Stimulated activated memory B cell treated with anti-CD40 and anti-IgM and Interleukin-4, amounts not matched to agents 10 μg/mL and 1 μg/mL and 100 μg/mL, for 72 hours (primary cell): ENCODE measurements around the gene RSPH9.

Source experiments
- ATAC-seq: fragments of 150-1000 bp; cut with Tn5 transposase; 2 replicates; pipeline ENCODE4 v1.10.0; 2021
- H3K27ac Mint-ChIP-seq: one replicate; pipeline ENCODE4 v1.8.0; 2022; ENCODE audit warnings: mild to moderate bottlenecking, mixed read lengths
- H3K27me3 Mint-ChIP-seq: one replicate; pipeline ENCODE4 v1.8.0; 2022; ENCODE audit warnings: mixed read lengths
- H3K36me3 Mint-ChIP-seq: one replicate; pipeline ENCODE4 v1.8.0; 2022; ENCODE audit warnings: mixed read lengths
- H3K4me1 Mint-ChIP-seq: one replicate; pipeline ENCODE4 v1.8.0; 2022; ENCODE audit warnings: mixed read lengths
- H3K4me3 Mint-ChIP-seq: one replicate; pipeline ENCODE4 v1.8.0; 2022; ENCODE audit warnings: mild to moderate bottlenecking, moderate library complexity, mixed read lengths
- H3K9me3 Mint-ChIP-seq: one replicate; pipeline ENCODE4 v1.8.0; 2022; ENCODE audit warnings: mixed read lengths

Gene RSPH9

GRCh38 chr6:43703512-43704429 is 58.9 kb downstream of the RSPH9 start:
- Mint-ChIP-seq H3K4me1 (peaks cover 58% of the 10 kb centered on the region), H3K27ac (peak overlapping the region; percentile 67), H3K36me3 (no peaks in the 10 kb centered on the region), H3K4me3 (no peak overlapping the region), H3K27me3 (no peaks in the 10 kb centered on the region), H3K9me3 (no peaks in the 10 kb centered on the region)
- peak; percentile 79 for ATAC-seq

GRCh38 chr6:43705996-43706395 is 61.2 kb downstream of the RSPH9 start:
- peak overlapping the region; percentile 50 for H3K4me3 Mint-ChIP-seq
- peaks cover 68% of the 10 kb centered on the region for H3K4me1 Mint-ChIP-seq
- H3K27me3 Mint-ChIP-seq: peaks cover 4% of the 10 kb centered on the region
- peak; percentile 61 for ATAC-seq
- H3K27ac Mint-ChIP-seq: peak overlapping the region; percentile 63
- H3K9me3 Mint-ChIP-seq: no peaks in the 10 kb centered on the region
- no peaks in the 10 kb centered on the region for H3K36me3 Mint-ChIP-seq

GRCh38 chr6:43706788-43707187 is 62.0 kb downstream of the RSPH9 start:
- Mint-ChIP-seq H3K36me3 (no peaks in the 10 kb centered on the region), H3K27me3 (peaks cover 9% of the 10 kb centered on the region), H3K4me3 (no peak overlapping the region), H3K9me3 (no peaks in the 10 kb centered on the region), H3K27ac (peak overlapping the region; percentile 63), H3K4me1 (peaks cover 75% of the 10 kb centered on the region)
- no peak for ATAC-seq

GRCh38 chr6:43707269-43707668 is 62.4 kb downstream of the RSPH9 start:
- H3K4me3 Mint-ChIP-seq: no peak overlapping the region
- H3K4me1 Mint-ChIP-seq: peaks cover 79% of the 10 kb centered on the region
- H3K27me3 Mint-ChIP-seq: peaks cover 9% of the 10 kb centered on the region
- ATAC-seq: no peak
- peak overlapping the region; percentile 63 for H3K27ac Mint-ChIP-seq
- no peaks in the 10 kb centered on the region for H3K9me3 Mint-ChIP-seq
- H3K36me3 Mint-ChIP-seq: no peaks in the 10 kb centered on the region

- Mint-ChIP-seq H3K36me3 (no peaks in the 10 kb centered on the region), H3K4me3 (no peak overlapping the region), H3K27ac (no peak overlapping the region), H3K9me3 (no peaks in the 10 kb centered on the region), H3K27me3 (peaks cover 9% of the 10 kb centered on the region), H3K4me1 (peaks cover 79% of the 10 kb centered on the region)
- ATAC-seq: no peak
These were observed 62.9 kb downstream of the RSPH9 start for GRCh38 chr6:43707767-43708166.

- no peak overlapping the region for H3K4me3 Mint-ChIP-seq
- no peak overlapping the region for H3K27ac Mint-ChIP-seq
These were observed 64.2 kb downstream of the RSPH9 start for GRCh38 chr6:43708860-43709653.

GRCh38 chr6:43709654-43710303 is 64.9 kb downstream of the RSPH9 start:
- H3K9me3 Mint-ChIP-seq: no peaks in the 10 kb centered on the region
- H3K27ac Mint-ChIP-seq: no peak overlapping the region
- H3K4me1 Mint-ChIP-seq: peaks cover 72% of the 10 kb centered on the region
- peaks cover 9% of the 10 kb centered on the region for H3K27me3 Mint-ChIP-seq
- no peak for ATAC-seq
- H3K36me3 Mint-ChIP-seq: no peaks in the 10 kb centered on the region
- H3K4me3 Mint-ChIP-seq: no peak overlapping the region

More at GRCh38 chr6:43708860-43709653, 64.2 kb downstream of the RSPH9 start:
- no peaks in the 10 kb centered on the region for H3K9me3 Mint-ChIP-seq
- peaks cover 72% of the 10 kb centered on the region for H3K4me1 Mint-ChIP-seq
- H3K27me3 Mint-ChIP-seq: peaks cover 9% of the 10 kb centered on the region
- H3K36me3 Mint-ChIP-seq: no peaks in the 10 kb centered on the region
- ATAC-seq: no peak

- no peaks in the 10 kb centered on the region for H3K9me3 Mint-ChIP-seq
- H3K27ac Mint-ChIP-seq: peak overlapping the region; percentile 41
- peaks cover 9% of the 10 kb centered on the region for H3K27me3 Mint-ChIP-seq
- no peaks in the 10 kb centered on the region for H3K36me3 Mint-ChIP-seq
- no peak for ATAC-seq
- H3K4me3 Mint-ChIP-seq: no peak overlapping the region
- peaks cover 71% of the 10 kb centered on the region for H3K4me1 Mint-ChIP-seq
These were observed 65.7 kb downstream of the RSPH9 start for GRCh38 chr6:43710576-43710975.

- ATAC-seq: no peak
- H3K36me3 Mint-ChIP-seq: no peaks in the 10 kb centered on the region
- no peak overlapping the region for H3K27ac Mint-ChIP-seq
- no peaks in the 10 kb centered on the region for H3K9me3 Mint-ChIP-seq
- H3K4me3 Mint-ChIP-seq: no peak overlapping the region
- H3K27me3 Mint-ChIP-seq: peaks cover 9% of the 10 kb centered on the region
- H3K4me1 Mint-ChIP-seq: peaks cover 56% of the 10 kb centered on the region
These were observed 67.7 kb downstream of the RSPH9 start for GRCh38 chr6:43712579-43712978.

- Mint-ChIP-seq H3K9me3 (no peaks in the 10 kb centered on the region), H3K27me3 (peaks cover 9% of the 10 kb centered on the region), H3K27ac (peak overlapping the region; percentile 87), H3K4me1 (peaks cover 51% of the 10 kb centered on the region), H3K36me3 (no peaks in the 10 kb centered on the region), H3K4me3 (peak overlapping the region; percentile 51)
- peak; percentile 13 for ATAC-seq
These were observed 68.9 kb downstream of the RSPH9 start for GRCh38 chr6:43713643-43714310.

- Mint-ChIP-seq H3K9me3 (no peaks in the 10 kb centered on the region), H3K27ac (peak overlapping the region; percentile 87), H3K4me3 (peak overlapping the region; percentile 29), H3K4me1 (peaks cover 51% of the 10 kb centered on the region), H3K36me3 (no peaks in the 10 kb centered on the region), H3K27me3 (peaks cover 9% of the 10 kb centered on the region)
- ATAC-seq: peak; percentile 62
These were observed 69.6 kb downstream of the RSPH9 start for GRCh38 chr6:43714311-43715055.

- no peaks in the 10 kb centered on the region for H3K9me3 Mint-ChIP-seq
- H3K4me3 Mint-ChIP-seq: peak overlapping the region; percentile 11
- no peaks in the 10 kb centered on the region for H3K36me3 Mint-ChIP-seq
- peak; percentile 96 for ATAC-seq
- H3K27ac Mint-ChIP-seq: peak overlapping the region; percentile 87
- peaks cover 46% of the 10 kb centered on the region for H3K4me1 Mint-ChIP-seq
- peaks cover 9% of the 10 kb centered on the region for H3K27me3 Mint-ChIP-seq
These were observed 70.4 kb downstream of the RSPH9 start for GRCh38 chr6:43715056-43715788.

GRCh38 chr6:43716099-43716498 is 71.3 kb downstream of the RSPH9 start:
- Mint-ChIP-seq H3K27me3 (peaks cover 3% of the 10 kb centered on the region), H3K4me1 (peaks cover 40% of the 10 kb centered on the region), H3K9me3 (no peaks in the 10 kb centered on the region), H3K27ac (no peak overlapping the region), H3K36me3 (no peaks in the 10 kb centered on the region), H3K4me3 (no peak overlapping the region)
- no peak for ATAC-seq

GRCh38 chr6:43717389-43717788 is 72.6 kb downstream of the RSPH9 start:
- Mint-ChIP-seq H3K9me3 (no peaks in the 10 kb centered on the region), H3K36me3 (no peaks in the 10 kb centered on the region), H3K27me3 (no peaks in the 10 kb centered on the region), H3K4me1 (peaks cover 28% of the 10 kb centered on the region), H3K4me3 (no peak overlapping the region), H3K27ac (no peak overlapping the region)
- no peak for ATAC-seq
